GM19035 (cell line): ENCODE results near the gene NEXN.
"Not testable (repeated sequence)": the region's sequence is repeated elsewhere in the genome, so short reads cannot be mapped to it uniquely, and the experiment has no call there.

Experiments
- ATAC-seq: cut with Tn5 transposase; IDR thresholded peaks from one replicate; pipeline ENCODE4 v1.9.1; 2021; ENCODE audit not compliant: unreplicated experiment

The NEXN gene

DNA sequence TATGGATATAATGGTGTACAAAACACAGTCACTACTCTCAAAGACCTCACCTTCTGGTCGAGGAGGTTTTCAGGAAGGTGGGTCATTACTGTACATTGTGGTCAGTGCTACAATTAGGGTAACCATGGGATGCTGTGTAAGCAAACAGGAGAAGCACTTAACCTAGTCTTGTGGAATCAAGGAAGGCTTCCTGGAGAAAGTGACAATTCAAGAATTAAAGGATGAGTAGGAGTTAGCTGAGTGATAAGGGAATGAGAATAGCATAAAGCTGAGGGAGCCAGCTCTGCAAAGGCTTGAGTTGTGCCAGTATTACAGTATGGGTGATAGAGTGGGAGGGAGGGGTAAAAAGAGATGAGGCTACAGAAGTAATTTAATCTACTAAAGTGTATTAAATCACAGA, 17.2 kb downstream of the NEXN start:
- no peak for ATAC-seq

DNA sequence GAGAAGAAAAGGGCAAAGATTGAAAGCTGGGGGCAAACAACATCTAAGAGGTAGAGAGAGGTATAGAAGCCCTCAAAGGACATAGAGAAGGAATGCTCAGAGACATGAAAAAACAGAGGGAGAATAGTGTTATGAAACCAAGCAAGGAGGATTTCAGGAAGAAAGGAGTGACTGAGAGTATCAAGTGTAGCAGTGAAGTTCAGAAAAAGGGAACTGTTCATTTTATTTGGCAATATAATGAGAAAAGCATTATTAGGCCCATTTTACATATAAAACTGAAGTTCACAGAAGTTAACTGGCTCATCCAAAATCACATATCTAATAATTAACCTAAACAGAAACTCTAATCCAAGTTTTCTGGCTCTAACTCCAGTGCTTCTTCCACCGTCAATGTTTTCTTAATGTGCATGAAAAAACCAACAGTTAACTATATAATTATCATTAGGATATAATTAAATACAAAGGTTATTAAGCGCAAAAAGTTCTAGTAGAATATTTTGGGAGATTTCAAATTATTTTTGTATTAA, 17.7 kb downstream of the NEXN start:
- no peak for ATAC-seq

DNA sequence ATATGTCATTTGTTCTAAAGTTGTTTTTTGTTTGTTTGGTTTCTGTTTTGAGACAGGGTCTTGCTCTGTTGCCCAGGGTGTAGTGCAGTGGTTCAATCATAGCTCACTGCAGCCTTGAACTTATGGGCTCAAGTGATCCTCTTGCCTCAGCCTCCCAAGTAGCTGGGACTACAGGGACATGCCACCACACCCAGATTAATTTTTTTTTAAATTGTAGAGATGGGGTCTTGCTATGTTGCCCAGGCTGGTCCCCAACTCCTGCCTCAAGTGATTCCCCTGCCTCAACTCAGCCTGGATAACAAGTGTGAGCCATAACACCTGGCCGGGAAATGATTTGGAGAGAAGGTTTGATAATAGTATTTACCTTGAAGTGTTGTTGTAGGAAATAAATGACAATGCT, 18.2 kb downstream of the NEXN start:
- no peak for ATAC-seq

DNA sequence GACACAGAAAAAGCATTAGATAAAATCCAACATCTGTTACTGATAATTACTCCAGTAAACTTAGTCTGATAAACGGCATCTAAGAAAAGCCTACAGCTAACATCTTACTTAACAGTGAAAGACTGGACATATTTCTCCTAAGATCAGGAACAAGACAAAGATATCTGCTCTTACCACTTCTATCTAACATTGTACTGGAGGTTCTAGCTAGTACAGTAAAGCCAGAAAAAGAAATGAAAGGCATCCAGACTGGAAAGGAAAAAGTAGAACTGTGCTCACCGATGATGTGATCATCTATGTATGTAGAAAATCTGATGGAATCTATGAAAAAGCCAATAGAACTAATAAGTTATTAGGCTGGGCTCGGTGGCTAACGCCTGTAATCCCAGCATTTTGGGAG, 21.7 kb downstream of the NEXN start:
- ATAC-seq = no peak

DNA sequence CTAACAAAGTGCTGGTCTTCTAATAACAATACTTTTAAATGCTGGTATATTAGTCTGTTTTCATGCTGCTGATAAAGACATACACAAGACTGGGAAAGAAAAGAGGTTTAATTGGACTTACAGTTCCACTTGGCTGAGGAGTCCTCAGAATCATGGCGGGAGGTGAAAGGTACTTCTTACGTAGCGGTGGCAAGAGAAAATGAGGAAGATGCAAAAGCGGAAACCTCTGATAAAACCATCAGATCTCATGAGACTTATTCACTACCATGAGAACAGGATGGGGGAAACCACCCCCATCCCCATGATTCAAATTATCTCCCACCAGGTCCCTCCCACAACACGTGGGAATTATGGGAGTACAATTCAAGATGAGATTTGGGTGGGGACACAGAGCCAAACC, 30.5 kb downstream of the NEXN start:
- ATAC-seq = not testable (repeated sequence)

DNA sequence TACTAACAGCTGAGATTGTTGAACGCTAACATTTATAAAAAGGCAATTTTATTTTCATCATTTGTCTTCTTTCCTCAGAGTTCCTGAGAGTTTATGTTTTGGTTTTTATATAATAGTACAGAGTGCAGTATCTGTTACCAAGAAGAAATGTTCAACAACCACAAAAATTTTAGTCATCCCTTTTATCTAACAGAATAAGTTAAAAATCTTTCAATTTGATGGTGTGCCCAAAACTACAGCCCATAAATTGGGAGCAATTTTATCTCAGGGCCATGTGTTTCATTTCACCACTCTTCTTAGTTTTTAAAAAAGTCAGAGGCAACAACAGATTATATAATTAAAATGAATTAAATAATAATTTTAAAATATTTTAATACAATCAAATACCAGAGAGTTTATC, 37.1 kb downstream of the NEXN start:
- no peak for ATAC-seq

DNA sequence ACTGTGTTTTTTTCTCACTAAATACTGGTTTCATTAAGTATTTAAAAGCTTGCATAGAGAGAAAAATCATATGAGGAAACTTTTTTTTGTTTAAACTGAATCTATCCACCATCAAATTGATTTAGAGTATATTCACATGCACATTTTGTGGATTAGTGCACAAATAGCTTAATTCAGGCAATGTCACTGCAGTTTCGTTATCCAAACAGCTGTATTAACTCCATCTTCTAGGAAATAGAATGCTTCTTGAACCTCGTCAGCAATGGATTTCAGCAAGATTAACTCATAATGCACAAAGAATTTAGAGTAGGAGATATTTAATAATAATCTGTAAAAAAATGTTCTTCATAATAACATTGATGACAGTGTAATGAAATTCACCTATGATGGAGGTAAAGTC, 37.5 kb downstream of the NEXN start:
- no peak for ATAC-seq

DNA sequence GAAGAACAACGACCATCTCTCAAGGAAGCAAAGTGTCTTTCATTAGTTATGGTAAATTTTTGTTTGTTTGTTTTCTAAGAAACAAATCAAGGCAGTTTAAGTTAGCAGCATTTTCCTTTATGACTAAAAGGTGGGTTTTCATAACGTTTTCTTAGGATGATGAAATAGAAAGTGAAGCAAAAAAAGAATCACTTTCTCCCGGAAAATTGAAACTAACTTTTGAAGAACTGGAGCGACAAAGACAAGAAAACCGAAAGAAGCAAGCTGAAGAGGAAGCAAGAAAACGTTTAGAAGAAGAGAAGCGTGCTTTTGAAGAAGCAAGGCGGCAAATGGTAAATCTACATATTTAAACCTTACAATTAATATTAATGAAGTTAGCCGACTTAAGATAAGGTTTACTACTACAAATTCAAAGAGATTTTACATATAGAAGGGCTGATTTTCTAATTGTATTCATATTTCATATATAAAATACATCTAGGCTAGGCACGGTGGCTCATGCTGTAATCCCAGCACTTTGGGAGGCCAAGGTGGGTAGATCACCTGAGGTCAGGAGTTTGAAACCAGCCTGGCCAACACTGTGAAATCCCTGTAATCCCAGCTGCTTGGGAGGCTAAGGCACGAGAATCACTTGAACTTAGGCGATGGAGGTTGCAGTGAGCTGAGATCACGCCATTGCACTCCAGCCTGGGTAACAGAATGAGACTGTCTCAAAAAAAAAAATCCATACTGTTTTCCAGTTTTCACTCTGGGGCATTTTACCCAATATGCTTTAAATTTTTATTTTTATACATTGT, 38.3 kb downstream of the NEXN start:
- no peak for ATAC-seq

DNA sequence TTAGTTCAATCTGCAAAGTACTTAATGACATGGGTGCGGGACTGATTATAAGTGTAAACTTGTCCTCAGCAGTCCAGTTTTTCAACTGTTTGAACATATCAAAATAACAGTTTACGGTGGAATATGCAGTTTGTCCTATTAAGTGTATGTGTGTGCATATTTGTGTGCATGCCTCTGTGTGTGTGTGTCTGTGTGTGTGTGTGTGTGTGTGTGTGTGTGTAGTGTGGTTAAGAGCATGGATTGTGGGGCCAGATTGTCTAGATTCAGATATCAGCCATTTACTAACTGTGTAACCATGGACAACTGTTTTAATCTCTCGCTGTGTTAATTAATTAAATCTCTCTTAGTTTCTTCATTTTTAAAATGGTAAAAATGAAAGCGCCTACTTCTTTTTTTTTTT, 39.0 kb downstream of the NEXN start:
- no peak for ATAC-seq

DNA sequence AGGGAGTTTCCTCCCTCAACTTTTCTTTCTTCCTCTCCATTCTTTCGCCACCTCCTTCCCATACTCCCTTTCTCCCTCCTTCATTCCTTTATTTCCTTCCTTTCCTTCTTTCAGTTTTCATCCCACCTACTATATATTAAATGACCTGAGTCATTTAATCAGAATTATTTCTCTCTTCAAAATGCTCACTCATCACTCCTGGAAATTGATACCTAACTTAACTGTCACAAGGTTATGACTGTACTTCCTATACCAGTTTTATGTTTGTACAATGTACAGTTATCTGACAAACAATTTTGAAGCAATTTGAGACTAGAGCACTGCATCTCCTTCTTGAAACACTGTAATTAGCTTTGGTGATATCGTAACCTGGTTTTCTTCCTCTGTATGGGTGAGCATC, 41.4 kb downstream of the NEXN start:
- no peak for ATAC-seq

DNA sequence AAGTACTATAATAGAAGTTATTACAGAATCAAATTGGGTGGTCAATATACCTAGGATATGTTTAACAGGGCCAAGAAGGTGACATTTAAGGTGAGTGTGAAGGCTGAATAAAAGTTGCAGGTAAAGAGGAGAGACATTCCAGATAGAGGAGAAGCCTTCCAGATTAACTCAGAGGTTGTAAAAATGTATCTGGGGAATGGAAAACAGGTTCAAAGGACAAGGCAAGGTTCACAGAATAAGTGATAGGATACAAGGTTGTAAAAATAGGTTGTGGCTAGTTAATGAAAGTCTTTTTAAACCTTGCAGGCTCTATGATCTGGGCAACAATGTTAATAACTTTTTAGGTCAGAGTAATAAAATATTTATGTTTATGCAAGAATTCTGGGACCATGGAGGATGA, 50.2 kb downstream of the NEXN start:
- no peak for ATAC-seq

DNA sequence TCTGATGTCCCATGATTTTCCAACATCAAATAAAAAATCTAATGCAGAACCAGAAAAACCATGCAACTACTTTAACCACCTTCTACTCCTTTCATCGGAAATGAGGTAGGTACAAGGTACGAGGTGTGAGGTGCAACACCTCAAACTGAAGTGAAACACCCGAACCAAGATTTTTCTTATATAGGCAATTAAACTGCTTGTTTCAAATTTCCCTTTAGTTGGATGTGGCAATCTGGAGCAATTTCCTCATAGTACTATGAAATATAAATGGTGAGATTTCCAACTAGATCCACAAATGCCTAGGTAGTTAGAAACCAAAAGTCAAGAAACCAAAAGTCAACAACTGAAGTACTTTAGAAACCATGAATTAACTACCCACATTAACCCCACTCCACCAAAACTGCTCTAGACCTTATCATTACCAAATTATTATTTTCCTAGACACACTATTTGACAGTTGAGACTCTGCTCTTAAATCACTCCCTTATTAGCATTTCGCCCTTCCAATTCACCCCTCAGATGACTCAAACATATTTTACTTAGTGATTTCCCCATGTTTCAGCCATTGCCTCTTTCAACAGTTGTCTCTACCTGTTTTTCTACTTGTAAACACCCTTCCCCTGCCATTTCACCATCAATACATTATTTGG, 52.6 kb downstream of the NEXN start:
- no peak for ATAC-seq

DNA sequence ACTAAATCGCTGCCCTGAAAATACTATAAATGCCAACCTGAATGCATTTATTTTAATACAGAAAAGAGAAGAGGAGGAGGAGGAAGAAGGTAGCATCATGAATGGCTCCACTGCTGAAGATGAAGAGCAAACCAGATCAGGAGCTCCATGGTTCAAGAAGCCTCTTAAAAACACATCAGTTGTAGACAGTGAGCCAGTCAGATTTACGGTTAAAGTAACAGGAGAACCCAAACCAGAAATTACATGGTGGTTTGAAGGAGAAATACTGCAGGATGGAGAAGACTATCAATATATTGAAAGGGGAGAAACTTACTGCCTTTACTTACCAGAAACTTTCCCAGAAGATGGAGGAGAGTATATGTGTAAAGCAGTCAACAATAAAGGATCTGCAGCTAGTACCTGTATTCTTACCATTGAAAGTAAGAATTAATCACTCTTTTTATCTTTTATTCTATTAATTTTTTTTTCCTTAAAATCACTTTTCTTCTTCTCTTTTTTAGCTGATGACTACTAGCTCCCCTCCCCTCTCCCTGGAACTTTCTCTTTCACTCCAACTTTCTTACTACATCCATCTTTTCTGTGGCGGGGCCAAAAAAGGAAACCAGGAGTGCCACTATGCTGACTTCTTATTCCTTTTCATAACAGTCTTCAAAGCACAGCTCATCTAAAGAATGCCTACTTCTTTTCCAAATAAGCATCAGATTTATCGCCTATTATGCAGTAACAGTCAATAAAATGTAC, 54.1 kb downstream of the NEXN start:
- ATAC-seq = no peak

DNA sequence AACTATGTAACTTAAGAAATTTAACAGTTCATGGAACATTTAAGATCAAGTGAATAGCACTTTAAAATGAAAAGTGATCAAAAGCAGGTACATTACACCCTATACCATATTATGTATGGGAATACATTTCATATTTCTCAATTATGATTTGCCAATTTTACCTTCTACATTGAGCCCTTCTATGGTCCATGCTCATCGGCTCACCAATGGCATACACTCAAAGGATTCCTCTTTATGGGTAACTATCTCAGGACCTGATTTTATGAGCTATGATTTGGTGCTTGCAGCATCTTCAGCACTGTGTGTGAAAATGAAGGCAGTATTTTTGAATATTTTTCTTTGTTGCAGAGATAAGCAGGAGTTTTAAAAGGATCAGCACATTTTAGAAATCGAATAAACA, 56.9 kb downstream of the NEXN start:
- no peak for ATAC-seq

DNA sequence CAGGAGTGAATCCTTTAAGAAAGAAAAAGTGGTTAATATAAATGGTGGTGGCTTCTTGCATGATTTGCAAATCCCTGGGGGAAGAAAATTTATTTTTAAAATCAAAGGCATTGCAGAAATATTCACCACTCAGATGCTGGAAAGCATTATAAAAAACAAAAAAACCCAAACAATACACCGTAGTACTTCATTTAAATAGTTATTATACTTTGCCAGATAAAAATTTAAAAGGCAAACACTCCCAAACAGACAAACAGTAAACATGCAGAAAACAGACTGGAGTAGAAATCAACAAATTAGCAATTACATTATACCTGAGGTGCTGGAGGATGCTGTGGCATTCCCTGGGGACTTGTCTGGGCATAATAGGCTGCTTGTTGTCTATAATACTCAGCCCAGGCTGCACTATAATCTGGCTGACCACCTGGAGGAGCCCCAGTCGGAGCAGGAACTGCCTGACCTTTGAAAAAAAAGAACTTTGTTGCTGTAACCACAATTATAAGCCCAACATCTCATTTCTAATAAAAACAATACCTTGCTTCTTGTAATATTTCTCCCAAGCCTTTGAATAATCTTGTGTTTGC, 60.5 kb downstream of the NEXN start:
- no peak for ATAC-seq

DNA sequence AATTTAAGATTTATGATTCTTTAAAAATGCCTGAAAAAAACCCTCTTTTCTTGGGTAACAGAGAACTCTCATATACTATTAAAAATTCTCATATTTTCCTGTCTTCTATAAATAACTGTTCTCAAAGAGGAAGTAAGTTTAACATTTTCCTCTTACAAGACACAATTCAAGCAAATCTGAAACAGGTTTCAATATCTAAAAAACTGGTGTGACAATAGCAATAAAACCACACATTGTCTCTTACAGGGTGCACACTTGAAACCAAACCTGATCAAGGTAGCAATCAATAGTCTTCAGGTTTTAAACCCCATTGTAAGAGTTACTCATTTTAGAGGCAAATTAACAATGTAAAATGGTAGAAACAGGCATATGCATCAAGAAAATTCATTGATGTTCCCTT, 62.4 kb downstream of the NEXN start:
- peak; percentile 55 for ATAC-seq

DNA sequence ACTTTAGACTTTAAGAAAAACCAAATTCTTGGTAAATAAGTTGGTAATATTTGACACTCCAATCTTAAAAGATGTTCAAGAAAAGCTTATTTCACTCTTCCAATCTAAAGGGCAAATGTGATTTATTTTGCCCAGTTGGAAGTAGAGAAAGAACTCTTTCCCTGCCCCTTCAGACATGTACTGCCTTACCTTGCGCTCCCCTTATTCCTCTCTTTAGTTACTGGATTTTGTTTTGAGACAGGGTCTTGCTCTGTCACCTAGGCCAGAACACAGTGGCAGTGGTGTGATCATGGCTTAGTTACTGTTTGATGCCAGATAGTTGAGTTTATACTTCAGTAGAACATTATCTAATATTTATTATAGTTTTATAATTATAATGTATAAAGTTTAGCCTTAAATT, 62.9 kb downstream of the NEXN start:
- no peak for ATAC-seq

DNA sequence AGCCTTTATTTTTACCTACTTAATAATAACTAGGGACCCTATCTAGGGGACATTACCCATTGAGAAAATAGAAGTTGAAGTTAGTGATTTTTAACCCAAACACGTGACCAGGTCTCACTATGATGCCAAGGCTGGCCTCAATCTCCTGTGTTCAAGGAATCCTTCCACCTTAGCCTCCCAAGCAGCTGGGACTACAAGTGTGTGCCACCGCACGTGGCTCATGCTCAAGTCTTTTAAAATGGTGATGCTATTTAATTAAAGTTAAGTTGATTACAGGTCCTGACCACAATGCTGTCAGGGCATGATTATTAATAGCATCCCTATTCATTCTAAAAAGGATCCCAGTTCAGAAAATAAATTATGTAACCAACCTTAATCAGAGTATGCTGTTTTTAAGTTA, 65.5 kb downstream of the NEXN start:
- no peak for ATAC-seq

DNA sequence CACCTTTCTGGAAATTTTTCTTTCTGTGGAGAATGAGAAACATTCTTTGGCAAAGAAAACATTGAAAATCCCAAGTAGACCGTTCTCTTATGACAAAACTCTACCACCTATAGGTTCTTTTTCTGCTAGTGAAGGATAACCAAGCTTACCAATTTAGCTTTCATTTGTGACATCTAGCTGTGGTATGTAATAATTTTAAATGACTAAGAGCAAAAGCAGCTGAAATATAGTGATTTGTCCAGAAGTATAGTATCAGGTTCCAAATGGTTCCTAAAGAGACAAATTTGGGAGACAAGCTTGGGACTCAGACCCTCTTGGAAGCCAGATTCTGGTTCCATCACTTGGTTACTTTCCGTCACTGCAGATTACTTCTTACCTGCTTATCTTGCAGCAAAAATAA, 66.1 kb downstream of the NEXN start:
- ATAC-seq = no peak

DNA sequence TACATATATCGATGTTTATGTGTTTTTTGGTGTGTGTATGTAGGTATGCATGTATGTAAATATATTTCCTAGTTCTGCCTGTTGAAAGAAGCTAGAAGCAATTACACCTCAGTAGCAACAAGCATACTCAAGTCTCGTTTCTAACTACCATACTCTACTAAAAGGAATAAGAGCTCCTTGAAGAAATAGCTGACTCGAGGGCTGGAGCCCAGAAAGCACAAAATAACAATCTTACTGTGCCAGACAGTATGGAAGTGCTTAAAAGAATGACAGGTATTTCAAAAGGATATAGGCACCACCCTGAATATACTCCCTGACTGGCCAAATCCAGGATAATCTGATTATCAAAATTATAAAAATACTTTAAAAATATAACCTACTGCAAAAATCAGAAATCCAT, 67.3 kb downstream of the NEXN start:
- ATAC-seq = no peak

DNA sequence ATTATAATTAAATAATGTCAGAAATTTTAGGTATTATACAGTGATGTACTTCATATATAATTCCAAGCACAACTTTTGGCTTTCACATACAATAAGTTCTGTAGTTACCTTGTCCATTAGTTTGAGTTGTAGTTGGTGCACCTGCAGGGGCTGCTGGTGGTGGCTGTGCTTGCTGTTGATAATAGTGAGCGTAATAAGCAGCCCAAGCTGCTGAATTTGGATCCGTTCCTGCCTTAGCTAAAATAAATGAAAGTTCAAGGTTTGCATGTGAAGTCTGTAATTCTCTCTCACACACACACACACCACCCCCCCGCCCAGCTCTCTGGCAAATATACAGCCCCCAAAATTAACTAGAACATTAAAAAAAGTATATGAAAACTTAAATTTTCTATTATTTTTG, 68.0 kb downstream of the NEXN start:
- ATAC-seq = no peak

DNA sequence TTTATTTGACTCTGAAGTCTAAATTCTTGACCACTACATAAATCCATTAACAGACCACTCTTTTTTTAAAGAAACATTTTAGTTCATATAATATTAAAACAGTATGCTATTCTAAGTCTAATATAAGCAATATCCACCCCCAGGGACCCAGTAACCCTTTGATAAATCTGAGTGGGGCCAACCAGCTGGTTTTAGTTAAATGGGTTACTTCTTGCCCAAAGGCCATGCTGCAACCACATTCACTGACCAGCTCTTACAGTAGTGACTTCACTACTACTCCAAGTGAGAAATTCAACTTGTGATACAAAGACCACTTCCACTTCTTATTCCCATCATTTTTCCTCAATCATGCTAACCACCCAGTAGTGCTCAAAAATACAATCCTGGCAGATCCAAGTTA, 70.0 kb downstream of the NEXN start:
- no peak for ATAC-seq
